ENCODE results near the gene NOC3L.
"Not testable (repeated sequence)": the region's sequence is repeated elsewhere in the genome, so short reads cannot be mapped to it uniquely, and the experiment has no call there.

Gene NOC3L

GRCh38 chr10:94350500-94350899 lies 12.2 kb downstream of the NOC3L start:
- DNase-seq; H3K4me3 Mint-ChIP-seq; H3K27me3 Mint-ChIP-seq; ATAC-seq (replicated peaks); H3K4me1 Mint-ChIP-seq; H3K9me3 Mint-ChIP-seq; H3K27ac Mint-ChIP-seq: not testable (repeated sequence)
- H3K36me3 Mint-ChIP-seq = peaks cover 30 to 35% of the 10 kb centered on the region in 2 donors

- H3K4me3 Mint-ChIP-seq = no peak overlapping the region
- H3K9me3 Mint-ChIP-seq = peaks cover 0 to 2% of the 10 kb centered on the region in 2 donors
- DNase-seq (no peak), ATAC-seq (replicated peaks) (no peak)
- no peak overlapping the region for H3K27ac Mint-ChIP-seq
- H3K27me3 Mint-ChIP-seq = no peaks in the 10 kb centered on the region
- H3K4me1 Mint-ChIP-seq = peaks cover 7 to 17% of the 10 kb centered on the region in 2 donors
- H3K36me3 Mint-ChIP-seq = peaks cover 36 to 43% of the 10 kb centered on the region in 2 donors
These were observed 13.4 kb downstream of the NOC3L start for GRCh38 chr10:94349327-94349726.

GRCh38 chr10:94344522-94345122 lies 18.1 kb downstream of the NOC3L start:
- peak overlapping the region; percentile 56 for H3K27ac Mint-ChIP-seq
- ATAC-seq (replicated peaks) = peak; percentile 98 to 99

DNA sequence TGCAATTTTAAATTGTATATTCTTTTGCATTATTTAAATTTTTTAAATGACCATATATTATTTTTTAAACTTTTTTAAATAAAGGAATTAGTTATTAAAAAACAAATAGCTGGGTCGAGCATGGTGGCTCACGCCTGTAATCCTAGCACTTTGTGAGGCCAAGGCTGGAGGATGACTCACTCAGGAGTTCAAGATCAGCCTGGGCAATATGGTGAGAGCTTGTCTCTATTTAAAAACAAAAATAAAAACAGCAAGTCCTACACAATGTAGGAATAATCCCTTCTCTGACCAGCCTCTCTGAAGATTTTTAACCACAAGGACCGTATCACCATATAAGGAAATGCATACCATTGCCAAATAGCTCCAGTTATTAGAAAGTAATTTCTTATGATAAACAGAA lies 19.6 kb downstream of the NOC3L start:
- Mint-ChIP-seq H3K4me3 (no peak overlapping the region), H3K4me1 (peaks cover 12 to 24% of the 10 kb centered on the region in 2 donors), H3K27ac (no peak overlapping the region), H3K36me3 (peaks cover 27 to 44% of the 10 kb centered on the region in 2 donors), H3K9me3 (peaks cover 0 to 2% of the 10 kb centered on the region in 2 donors), H3K27me3 (no peaks in the 10 kb centered on the region)
- no peak for DNase-seq
- ATAC-seq (replicated peaks) = no peak

More at GRCh38 chr10:94344522-94345122, 18.1 kb downstream of the NOC3L start:
- Mint-ChIP-seq H3K36me3 (peaks cover 21 to 44% of the 10 kb centered on the region in 2 donors), H3K9me3 (peaks cover 0 to 2% of the 10 kb centered on the region in 2 donors), H3K4me3 (peak overlapping the region; percentile 56 to 59), H3K4me1 (peaks cover 12 to 24% of the 10 kb centered on the region in 2 donors), H3K27me3 (no peaks in the 10 kb centered on the region)
- no peak for DNase-seq

DNA sequence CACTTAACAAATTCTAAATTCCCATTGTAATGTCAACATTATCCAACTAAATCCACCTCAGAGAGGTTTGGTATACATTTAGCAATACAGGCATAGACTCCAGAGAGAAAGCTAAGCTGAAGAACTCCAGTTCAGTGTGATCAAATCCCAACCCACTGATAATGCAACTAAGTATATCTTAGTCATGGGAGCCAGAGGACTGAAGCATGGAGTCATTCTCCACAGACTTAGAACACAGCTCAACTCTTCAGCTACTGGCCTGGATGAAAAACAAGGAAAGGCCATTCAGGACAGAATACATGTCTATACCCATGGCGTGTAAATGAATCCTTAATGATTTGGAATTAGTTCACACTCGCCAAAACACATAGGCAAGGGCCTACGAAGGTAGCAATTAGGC lies 27.9 kb downstream of the NOC3L start:
- H3K9me3 Mint-ChIP-seq = no peaks in the 10 kb centered on the region
- DNase-seq (no peak), ATAC-seq (replicated peaks) (no peak)
- H3K27me3 Mint-ChIP-seq = no peaks in the 10 kb centered on the region
- no peak overlapping the region for H3K27ac Mint-ChIP-seq
- no peak overlapping the region for H3K4me3 Mint-ChIP-seq
- peaks cover 27 to 45% of the 10 kb centered on the region in 2 donors for H3K36me3 Mint-ChIP-seq
- H3K4me1 Mint-ChIP-seq = no peaks in the 10 kb centered on the region

GRCh38 chr10:94333051-94333450 lies 29.7 kb downstream of the NOC3L start:
- Mint-ChIP-seq H3K27me3 (no peaks in the 10 kb centered on the region), H3K27ac (no peak overlapping the region), H3K4me1 (no peaks in the 10 kb centered on the region)

GRCh38 chr10:94328613-94329012 lies 34.1 kb downstream of the NOC3L start:
- no peak overlapping the region for H3K27ac Mint-ChIP-seq
- ATAC-seq (replicated peaks) (no peak), DNase-seq (no peak)
- H3K36me3 Mint-ChIP-seq = peaks cover 37 to 48% of the 10 kb centered on the region in 2 donors
- H3K27me3 Mint-ChIP-seq = no peaks in the 10 kb centered on the region
- H3K4me1 Mint-ChIP-seq = no peaks in the 10 kb centered on the region
- no peaks in the 10 kb centered on the region for H3K9me3 Mint-ChIP-seq
- no peak overlapping the region for H3K4me3 Mint-ChIP-seq

More at GRCh38 chr10:94333051-94333450, 29.7 kb downstream of the NOC3L start:
- no peak overlapping the region for H3K4me3 Mint-ChIP-seq
- H3K36me3 Mint-ChIP-seq = peaks cover 29 to 44% of the 10 kb centered on the region in 2 donors
- no peak for ATAC-seq (replicated peaks)
- no peak for DNase-seq
- H3K9me3 Mint-ChIP-seq = no peaks in the 10 kb centered on the region

DNA sequence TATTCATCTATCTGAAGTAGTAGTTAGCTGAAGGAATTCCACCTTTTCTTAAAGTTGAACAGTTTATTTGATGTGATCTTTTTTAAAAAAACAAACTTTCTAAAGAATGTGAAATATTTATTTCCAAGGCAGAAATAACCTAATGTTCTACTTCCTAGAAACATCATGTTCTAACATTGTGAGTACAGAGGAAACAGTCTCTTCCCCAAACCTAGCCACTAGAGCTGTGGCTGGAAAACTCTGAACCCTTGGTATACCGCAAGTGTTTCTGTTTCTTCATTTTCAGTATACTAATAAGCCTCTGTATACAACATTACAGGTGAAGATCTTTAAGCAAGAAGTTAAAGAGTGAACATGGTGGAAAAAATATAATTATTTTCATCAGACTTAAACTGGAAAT lies 35.1 kb downstream of the NOC3L start:
- Mint-ChIP-seq H3K36me3 (peaks cover 43 to 53% of the 10 kb centered on the region in 2 donors), H3K27ac (no peak overlapping the region), H3K9me3 (no peaks in the 10 kb centered on the region), H3K4me1 (no peaks in the 10 kb centered on the region), H3K27me3 (no peaks in the 10 kb centered on the region), H3K4me3 (no peak overlapping the region)
- DNase-seq = no peak
- no peak for ATAC-seq (replicated peaks)

DNA sequence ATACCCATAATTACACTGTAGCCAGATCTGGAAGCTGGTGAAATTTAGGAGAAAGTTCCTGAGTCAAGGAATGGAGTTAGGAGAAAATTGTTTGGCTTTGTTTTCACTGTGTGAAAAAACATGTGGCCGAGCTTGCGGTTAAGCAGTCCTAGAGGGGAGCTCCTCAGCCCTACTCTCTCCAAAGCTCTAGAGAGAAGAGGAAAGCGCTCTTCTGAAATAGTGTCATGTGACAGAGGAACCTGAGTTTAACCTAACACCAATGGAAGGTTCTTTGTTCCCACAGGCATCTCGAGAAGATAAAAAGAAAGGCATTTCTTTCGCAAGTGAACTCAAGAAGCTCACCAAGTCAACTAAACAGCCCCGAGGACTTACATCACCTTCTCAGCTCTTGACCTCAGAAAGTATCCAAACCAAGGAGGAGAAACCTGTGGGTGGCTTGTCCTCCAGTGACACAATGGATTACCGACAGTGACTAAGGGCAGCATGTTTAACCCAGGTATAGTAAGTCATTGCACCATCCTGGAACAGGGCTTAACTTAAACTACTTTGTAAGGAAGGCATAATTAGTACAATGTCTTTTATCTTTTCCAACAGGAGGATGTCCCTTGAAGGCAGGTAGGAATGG lies 38.0 kb downstream of the NOC3L start:
- ATAC-seq (replicated peaks) (no peak), DNase-seq (no peak)
- Mint-ChIP-seq H3K27me3 (no peaks in the 10 kb centered on the region), H3K9me3 (no peaks in the 10 kb centered on the region), H3K27ac (no peak overlapping the region), H3K4me1 (no peaks in the 10 kb centered on the region), H3K36me3 (peaks cover 34% of the 10 kb centered on the region in 2 donors), H3K4me3 (no peak overlapping the region)

GRCh38 chr10:94320285-94320914 lies 42.3 kb downstream of the NOC3L start:
- ATAC-seq (replicated peaks) = peak in 1 of 2 donors; percentile 56
- Mint-ChIP-seq H3K27ac (no peak overlapping the region), H3K36me3 (peaks cover 23 to 26% of the 10 kb centered on the region in 2 donors), H3K9me3 (no peaks in the 10 kb centered on the region), H3K4me3 (no peak overlapping the region), H3K27me3 (no peaks in the 10 kb centered on the region), H3K4me1 (no peaks in the 10 kb centered on the region)
- peak; percentile 31 for DNase-seq

GRCh38 chr10:94316560-94316959 lies 46.2 kb downstream of the NOC3L start:
- no peak overlapping the region for H3K27ac Mint-ChIP-seq
- H3K4me3 Mint-ChIP-seq = no peak overlapping the region
- H3K9me3 Mint-ChIP-seq = no peaks in the 10 kb centered on the region
- peaks cover 2 to 11% of the 10 kb centered on the region in 2 donors for H3K36me3 Mint-ChIP-seq
- no peaks in the 10 kb centered on the region for H3K4me1 Mint-ChIP-seq
- ATAC-seq (replicated peaks) = no peak
- DNase-seq = no peak
- H3K27me3 Mint-ChIP-seq = peaks cover 2 to 7% of the 10 kb centered on the region in 2 donors

DNA sequence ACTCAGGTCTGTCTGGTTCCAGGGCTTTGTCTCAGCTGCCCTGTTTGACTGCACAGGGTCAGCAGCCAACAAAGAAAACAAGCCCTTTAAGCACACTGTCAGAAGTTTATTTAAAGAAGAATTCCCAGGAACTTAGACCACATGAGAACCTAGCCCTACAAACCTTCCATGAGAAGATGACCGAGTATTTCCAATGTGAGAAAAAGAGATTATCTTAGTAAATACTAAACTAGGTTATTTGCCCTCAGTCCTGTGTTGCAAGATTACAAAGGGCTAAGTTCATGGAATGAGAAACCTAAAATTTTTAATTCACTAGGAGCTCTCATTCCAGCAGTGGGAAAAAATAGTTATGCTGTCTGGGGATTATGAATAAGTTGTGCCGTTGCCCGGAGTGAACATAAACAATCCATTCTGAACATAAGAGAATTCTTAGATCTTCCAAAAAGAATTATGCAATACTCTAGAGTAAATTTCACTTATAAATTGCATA lies 46.7 kb downstream of the NOC3L start:
- H3K9me3 Mint-ChIP-seq = no peaks in the 10 kb centered on the region
- DNase-seq (no peak), ATAC-seq (replicated peaks) (no peak)
- H3K4me3 Mint-ChIP-seq = no peak overlapping the region
- peaks cover 8 to 10% of the 10 kb centered on the region in 2 donors for H3K27me3 Mint-ChIP-seq
- no peak overlapping the region for H3K27ac Mint-ChIP-seq
- H3K4me1 Mint-ChIP-seq = no peaks in the 10 kb centered on the region
- peaks cover 2 to 11% of the 10 kb centered on the region in 2 donors for H3K36me3 Mint-ChIP-seq

GRCh38 chr10:94315024-94315451 lies 47.7 kb downstream of the NOC3L start:
- Mint-ChIP-seq H3K36me3 (peaks cover 2 to 11% of the 10 kb centered on the region in 2 donors), H3K27ac (no peak overlapping the region), H3K27me3 (peaks cover 13 to 17% of the 10 kb centered on the region in 2 donors), H3K4me3 (no peak overlapping the region), H3K4me1 (no peaks in the 10 kb centered on the region), H3K9me3 (no peaks in the 10 kb centered on the region)
- DNase-seq (no peak), ATAC-seq (replicated peaks) (no peak)

GRCh38 chr10:94310369-94310768 lies 52.4 kb downstream of the NOC3L start:
- Mint-ChIP-seq H3K36me3 (peaks cover 2 to 8% of the 10 kb centered on the region in 2 donors), H3K4me1 (no peaks in the 10 kb centered on the region), H3K4me3 (no peak overlapping the region), H3K9me3 (no peaks in the 10 kb centered on the region), H3K27me3 (peaks cover 42 to 55% of the 10 kb centered on the region in 2 donors), H3K27ac (no peak overlapping the region)
- DNase-seq (no peak), ATAC-seq (replicated peaks) (no peak)

Measured in stimulated activated naive B cell treated with anti-CD40 and anti-IgM and Interleukin-4, amounts not matched to agents 10 μg/mL and 1 μg/mL and 100 μg/mL, for 72 hours (primary cell).